ENCODE results near the gene MGAT4A. TPM values are rescaled to one million over a fixed set of nuclear protein-coding genes. Genes with fewer than 3 reads are reported as not detected.

MGAT4A gene
- total RNA-seq, 4 donors from 2014 or later: 12.6 to 50.0 (median 16.1) TPM

DNA sequence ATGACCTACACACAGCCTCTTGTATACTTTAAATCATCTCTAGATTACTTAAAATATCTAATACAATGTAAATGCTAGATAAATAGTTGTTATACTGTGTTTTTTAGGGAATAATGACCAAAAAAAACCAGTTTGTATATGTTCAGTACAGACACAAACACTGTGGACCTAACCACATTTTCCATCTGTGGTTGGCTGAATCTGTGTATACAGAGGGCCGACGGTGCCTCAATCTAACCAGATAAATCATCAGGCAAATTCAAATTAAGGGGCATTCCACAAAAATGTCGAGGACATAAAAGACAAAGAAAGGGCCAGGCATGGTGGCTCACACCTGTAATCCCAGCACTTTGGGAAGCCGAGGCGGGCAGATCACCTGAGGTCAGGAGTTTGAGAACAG lies 14.1 kb downstream of the MGAT4A start:
- 93 to 96% methylated on average over 5 of the region's 5 CpGs for WGBS, 2 donors
- no peak overlapping the region for H3K27ac ChIP-seq
- DNase-seq (ENCODE audit: low spot score in 2 of 2): no peak
- H3K27me3 ChIP-seq: no peaks in the 10 kb centered on the region
- no peak overlapping the region for H3K4me3 ChIP-seq
- peaks cover 0 to 18% (median 0%) of the 10 kb centered on the region in 4 donors for H3K9me3 ChIP-seq
- peaks cover 0 to 23% (median 0%) of the 10 kb centered on the region in 3 donors for H3K36me3 ChIP-seq
- TF ChIP-seq, protein P1, sequence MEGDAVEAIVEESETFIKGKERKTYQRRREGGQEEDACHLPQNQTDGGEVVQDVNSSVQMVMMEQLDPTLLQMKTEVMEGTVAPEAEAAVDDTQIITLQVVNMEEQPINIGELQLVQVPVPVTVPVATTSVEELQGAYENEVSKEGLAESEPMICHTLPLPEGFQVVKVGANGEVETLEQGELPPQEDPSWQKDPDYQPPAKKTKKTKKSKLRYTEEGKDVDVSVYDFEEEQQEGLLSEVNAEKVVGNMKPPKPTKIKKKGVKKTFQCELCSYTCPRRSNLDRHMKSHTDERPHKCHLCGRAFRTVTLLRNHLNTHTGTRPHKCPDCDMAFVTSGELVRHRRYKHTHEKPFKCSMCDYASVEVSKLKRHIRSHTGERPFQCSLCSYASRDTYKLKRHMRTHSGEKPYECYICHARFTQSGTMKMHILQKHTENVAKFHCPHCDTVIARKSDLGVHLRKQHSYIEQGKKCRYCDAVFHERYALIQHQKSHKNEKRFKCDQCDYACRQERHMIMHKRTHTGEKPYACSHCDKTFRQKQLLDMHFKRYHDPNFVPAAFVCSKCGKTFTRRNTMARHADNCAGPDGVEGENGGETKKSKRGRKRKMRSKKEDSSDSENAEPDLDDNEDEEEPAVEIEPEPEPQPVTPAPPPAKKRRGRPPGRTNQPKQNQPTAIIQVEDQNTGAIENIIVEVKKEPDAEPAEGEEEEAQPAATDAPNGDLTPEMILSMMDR (IDR thresholded peaks at IDR 0.05): no peak
- TF ChIP-seq EP300 (IDR thresholded peaks at IDR 0.05): no peak
- TF ChIP-seq POLR2A (IDR thresholded peaks at IDR 0.05): no peak
- H3K4me1 ChIP-seq: no peaks in the 10 kb centered on the region

DNA sequence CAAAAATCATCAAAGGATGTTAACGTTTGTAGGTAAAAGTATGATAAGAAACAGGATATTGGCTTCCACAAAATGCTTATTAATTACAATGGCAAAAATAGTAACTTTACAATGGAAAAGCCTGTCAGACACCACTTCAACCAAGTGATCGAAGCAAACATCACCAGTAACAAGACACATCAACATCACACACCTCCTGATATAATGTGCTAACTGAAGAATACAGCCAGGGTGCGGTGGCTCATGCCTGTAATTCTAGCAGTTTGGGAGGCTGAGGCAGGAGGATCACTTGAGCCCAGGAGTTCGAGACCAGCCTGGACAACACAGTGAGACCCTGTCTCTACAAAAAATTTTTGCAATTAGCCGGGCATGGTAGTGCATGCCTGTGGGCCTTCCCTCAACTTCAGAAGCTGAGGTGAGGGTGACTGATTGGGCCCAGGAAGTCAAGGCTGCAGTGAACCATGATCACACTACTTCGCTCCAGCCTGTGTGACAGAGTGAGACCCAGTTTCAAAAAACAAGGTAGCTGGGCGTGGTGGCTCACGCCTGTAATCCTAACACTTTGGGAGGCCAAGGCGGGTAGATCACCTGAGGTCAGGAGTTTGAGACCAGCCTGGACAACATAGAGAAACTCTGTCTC lies 15.0 kb downstream of the MGAT4A start:
- no peak overlapping the region for H3K4me3 ChIP-seq
- TF ChIP-seq EP300 (IDR thresholded peaks at IDR 0.05) (no peak), POLR2A (IDR thresholded peaks at IDR 0.05) (no peak)
- TF ChIP-seq, protein P1 (IDR thresholded peaks at IDR 0.05): no peak
- 94 to 95% methylated on average over 9 of the region's 9 CpGs for WGBS, 2 donors
- no peaks in the 10 kb centered on the region for H3K4me1 ChIP-seq
- H3K9me3 ChIP-seq: peaks cover 0 to 9% (median 0%) of the 10 kb centered on the region in 4 donors
- no peaks in the 10 kb centered on the region for H3K27me3 ChIP-seq
- H3K27ac ChIP-seq: no peak overlapping the region
- peaks cover 0 to 17% (median 0%) of the 10 kb centered on the region in 3 donors for H3K36me3 ChIP-seq
- DNase-seq (ENCODE audit: low spot score in 2 of 2): no peak

DNA sequence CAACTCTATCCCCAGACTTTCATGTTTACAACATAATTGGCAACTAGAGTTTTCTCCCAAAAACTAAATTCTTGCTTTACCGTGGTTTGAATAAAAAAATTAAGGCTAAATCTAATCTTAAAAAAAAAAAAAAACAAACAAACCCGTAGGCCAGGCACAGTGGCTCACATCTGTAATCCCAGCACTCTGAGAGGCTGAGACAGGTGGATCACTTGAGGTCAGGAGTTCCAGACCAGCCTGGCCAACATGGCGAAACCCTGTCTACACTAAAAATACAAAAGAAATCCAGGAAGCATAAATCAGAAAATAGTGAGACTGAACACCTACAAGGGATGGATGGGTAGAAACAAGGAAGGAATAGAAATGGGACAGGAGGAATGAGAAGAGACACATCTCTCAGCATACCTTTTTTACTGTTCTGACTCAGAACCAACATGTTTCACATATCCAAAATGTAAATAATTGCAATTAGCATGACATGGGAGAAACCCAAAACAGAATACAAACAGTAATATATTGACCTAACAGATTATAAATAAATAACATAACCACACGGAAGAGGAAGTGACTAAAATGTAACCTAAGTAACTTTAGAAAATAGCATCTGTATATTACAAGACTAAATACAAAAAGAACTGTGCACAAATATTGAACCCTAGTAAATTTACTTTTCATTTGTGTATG lies 17.5 kb downstream of the MGAT4A start:
- TF ChIP-seq, protein P1 (IDR thresholded peaks at IDR 0.05): no peak
- TF ChIP-seq EP300 (IDR thresholded peaks at IDR 0.05): no peak
- no peak for TF ChIP-seq POLR2A (IDR thresholded peaks at IDR 0.05)
- H3K4me3 ChIP-seq: no peak overlapping the region
- no peaks in the 10 kb centered on the region for H3K36me3 ChIP-seq
- WGBS, 2 donors: 83% methylated on average over 4 of the region's 4 CpGs
- H3K27me3 ChIP-seq: no peaks in the 10 kb centered on the region
- no peaks in the 10 kb centered on the region for H3K9me3 ChIP-seq
- no peak overlapping the region for H3K27ac ChIP-seq
- no peak for DNase-seq (ENCODE audit: low spot score in 2 of 2)
- H3K4me1 ChIP-seq: peaks cover 0 to 20% (median 15%) of the 10 kb centered on the region in 4 donors

DNA sequence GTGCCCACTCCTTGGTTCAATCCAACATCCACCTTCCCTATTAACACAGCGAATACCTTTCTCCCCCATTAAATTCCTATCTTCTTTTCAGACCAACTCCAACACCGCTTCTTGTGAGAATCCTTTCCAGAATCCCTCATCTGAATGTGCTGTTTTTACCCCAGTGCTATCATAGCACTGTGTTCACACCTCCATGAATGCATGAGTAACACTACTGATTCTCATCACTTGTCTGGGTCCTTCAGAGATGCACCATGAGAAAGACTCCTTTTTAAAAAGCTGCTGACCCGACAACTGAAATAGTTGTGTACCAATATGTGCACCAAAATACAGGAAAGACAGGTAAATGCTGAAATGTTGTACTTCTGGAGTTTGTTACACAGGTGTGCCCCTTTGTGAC lies 18.8 kb downstream of the MGAT4A start:
- no peaks in the 10 kb centered on the region for H3K27me3 ChIP-seq
- TF ChIP-seq POLR2A (IDR thresholded peaks at IDR 0.05): no peak
- TF ChIP-seq, protein P1 (IDR thresholded peaks at IDR 0.05): no peak
- no peak for TF ChIP-seq EP300 (IDR thresholded peaks at IDR 0.05)
- H3K27ac ChIP-seq: no peak overlapping the region
- H3K4me3 ChIP-seq: no peak overlapping the region
- no peaks in the 10 kb centered on the region for H3K9me3 ChIP-seq
- no peak for DNase-seq (ENCODE audit: low spot score in 2 of 2)
- H3K4me1 ChIP-seq: peaks cover 0 to 26% (median 15%) of the 10 kb centered on the region in 4 donors
- WGBS, 2 donors: 94 to 96% methylated on average over 3 of the region's 3 CpGs
- no peaks in the 10 kb centered on the region for H3K36me3 ChIP-seq

DNA sequence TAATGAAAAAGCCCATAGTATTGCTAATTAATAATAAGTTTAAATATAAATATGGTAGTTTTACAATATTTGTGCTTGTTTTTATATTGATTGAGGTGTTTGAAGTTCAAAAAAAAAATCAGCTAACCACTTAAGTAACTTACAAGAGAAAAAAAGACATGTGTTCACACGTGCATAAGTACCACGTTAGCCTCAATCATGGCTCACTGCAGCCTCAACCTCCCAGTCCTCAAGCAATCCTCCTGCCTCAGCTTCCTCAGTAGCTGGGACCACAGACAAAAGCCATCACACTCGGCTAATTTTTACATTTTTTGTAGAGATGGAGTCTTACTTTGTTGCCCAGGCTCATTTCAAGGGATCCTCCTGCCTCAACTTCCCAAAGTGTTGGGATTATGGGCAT lies 19.4 kb downstream of the MGAT4A start:
- Histone ChIP-seq H3K27me3 (no peaks in the 10 kb centered on the region), H3K4me1 (peaks cover 0 to 28% (median 18%) of the 10 kb centered on the region in 4 donors), H3K27ac (no peak overlapping the region), H3K4me3 (no peak overlapping the region), H3K36me3 (no peaks in the 10 kb centered on the region), H3K9me3 (no peaks in the 10 kb centered on the region)
- DNase-seq (ENCODE audit: low spot score in 2 of 2): no peak
- TF ChIP-seq POLR2A (IDR thresholded peaks at IDR 0.05) (no peak), EP300 (IDR thresholded peaks at IDR 0.05) (no peak)
- TF ChIP-seq, protein P1 (IDR thresholded peaks at IDR 0.05): no peak
- 80 to 86% methylated on average over 3 of the region's 3 CpGs for WGBS, 2 donors
